Measurements from ENCODE around the gene FAM9A. TPM values are rescaled to one million over a fixed set of nuclear protein-coding genes. Genes with fewer than 3 reads are reported as not detected.
"Not testable (repeated sequence)": the region's sequence is repeated elsewhere in the genome, so short reads cannot be mapped to it uniquely, and the experiment has no call there.

Gene FAM9A
- total and polyA plus RNA-seq, 2 of the 13 experiments (the other 11 are each of a cell fraction or from before 2014, with no cell fraction given) = not detected

GRCh38 chrX:8798702-8799101 is 2.5 kb downstream of the FAM9A start:
- DNase-seq (ENCODE audit: low spot score); H2AFZ ChIP-seq (ENCODE audit: low read length); H3K9me3 ChIP-seq (ENCODE audit: low read length); CTCF ChIA-PET (ENCODE audit: low intra/inter-chr PET ratio, low total read pairs); H3K27me3 ChIP-seq (ENCODE audit: control insufficient read depth in 1 of 2, insufficient read depth in 2 of 2, low read length in 2 of 2); H3K4me1 ChIP-seq (ENCODE audit: insufficient read depth, low read length); H3K9ac ChIP-seq (ENCODE audit: insufficient read depth, low read depth, low read length); H3K36me3 ChIP-seq (replicated peaks in 1 of 2; ENCODE audit: control insufficient read depth in 1 of 2, insufficient read depth in 2 of 2, low read length in 2 of 2); H3K79me2 ChIP-seq (ENCODE audit: insufficient read depth, low read length); H4K20me1 ChIP-seq (ENCODE audit: insufficient read depth, low read length); in situ Hi-C loops (cut with HindIII; ENCODE audit: extremely low pct_ligation_motif_present, low pct_unique_long_range_greater_than_20kb); H3K27ac ChIP-seq (ENCODE audit: extremely low read length, insufficient read depth, low read length); ATAC-seq; FAIRE-seq; POLR2A ChIA-PET; H3K4me3 ChIP-seq (replicated peaks in 1 of 3; ENCODE audit: insufficient read depth in 1 of 3, low read depth in 2 of 3, low read length in 3 of 3); H3K4me2 ChIP-seq (ENCODE audit: low read depth, low read length); intact Hi-C loops (cut with micrococcal nuclease; ENCODE audit: unreplicated experiment); BruUV-seq (replicated peaks): not testable (repeated sequence)
- WGBS (ENCODE audit: low lambda C conversion rate) = no CpG with 5 or more reads among the region's 16 CpGs

- BruUV-seq (replicated peaks) = not testable (repeated sequence)
Observed at GRCh38 chrX:8787119-8787518, 14.1 kb downstream of the FAM9A start.

GRCh38 chrX:8784162-8784561 is 17.0 kb downstream of the FAM9A start:
- no peak overlapping the region for H3K4me3 ChIP-seq (replicated peaks in 1 of 3; ENCODE audit: insufficient read depth in 1 of 3, low read depth in 2 of 3, low read length in 3 of 3)
- ChIA-PET POLR2A (no interaction called here), CTCF (ENCODE audit: low intra/inter-chr PET ratio, low total read pairs) (no interaction called here)
- no peaks in the 10 kb centered on the region for H4K20me1 ChIP-seq (ENCODE audit: insufficient read depth, low read length)
- WGBS (ENCODE audit: low lambda C conversion rate) = 92% methylated on average over 10 of the region's 25 CpGs
- no TSS peak for BruUV-seq (replicated peaks)
- intact Hi-C loops (cut with micrococcal nuclease; ENCODE audit: unreplicated experiment) (no loop called here), in situ Hi-C loops (cut with HindIII; ENCODE audit: extremely low pct_ligation_motif_present, low pct_unique_long_range_greater_than_20kb) (no loop called here)
- no peaks in the 10 kb centered on the region for H3K9me3 ChIP-seq (ENCODE audit: low read length)
- no peaks in the 10 kb centered on the region for H3K36me3 ChIP-seq (replicated peaks in 1 of 2; ENCODE audit: control insufficient read depth in 1 of 2, insufficient read depth in 2 of 2, low read length in 2 of 2)
- FAIRE-seq (no peak), DNase-seq (ENCODE audit: low spot score) (no peak), ATAC-seq (no peak)
- H3K27ac ChIP-seq (ENCODE audit: extremely low read length, insufficient read depth, low read length) = no peak overlapping the region
- H3K4me1 ChIP-seq (ENCODE audit: insufficient read depth, low read length) = no peaks in the 10 kb centered on the region
- no peaks in the 10 kb centered on the region for H3K27me3 ChIP-seq (ENCODE audit: control insufficient read depth in 1 of 2, insufficient read depth in 2 of 2, low read length in 2 of 2)
- H3K4me2 ChIP-seq (ENCODE audit: low read depth, low read length) = no peak overlapping the region
- TF ChIP-seq ZSCAN30 (CRISPR knock-in tag; IDR thresholded peaks at IDR 0.05) (no peak), KDM5A (IDR thresholded peaks at IDR 0.05; ENCODE audit: borderline replicate concordance, low read length) (no peak), PATZ1 (CRISPR knock-in tag; IDR thresholded peaks at IDR 0.05) (no peak), FOXP1 (IDR thresholded peaks at IDR 0.05) (no peak), FOXP1 (CRISPR knock-in tag; IDR thresholded peaks at IDR 0.05) (no peak), ZNF562 (CRISPR knock-in tag; IDR thresholded peaks at IDR 0.05; ENCODE audit: borderline replicate concordance) (no peak), MIER2 (CRISPR knock-in tag; IDR thresholded peaks at IDR 0.05) (no peak), BATF2 (CRISPR knock-in tag; IDR thresholded peaks at IDR 0.05) (no peak)
- H3K79me2 ChIP-seq (ENCODE audit: insufficient read depth, low read length) = no peaks in the 10 kb centered on the region
- no peak overlapping the region for H3K9ac ChIP-seq (ENCODE audit: insufficient read depth, low read depth, low read length)
- H2AFZ ChIP-seq (ENCODE audit: low read length) = no peak overlapping the region

More at GRCh38 chrX:8787119-8787518, 14.1 kb downstream of the FAM9A start:
- CTCF ChIA-PET (ENCODE audit: low intra/inter-chr PET ratio, low total read pairs); H3K36me3 ChIP-seq (replicated peaks in 1 of 2; ENCODE audit: control insufficient read depth in 1 of 2, insufficient read depth in 2 of 2, low read length in 2 of 2); H3K79me2 ChIP-seq (ENCODE audit: insufficient read depth, low read length); H3K27ac ChIP-seq (ENCODE audit: extremely low read length, insufficient read depth, low read length); H3K9me3 ChIP-seq (ENCODE audit: low read length); FAIRE-seq; DNase-seq (ENCODE audit: low spot score); in situ Hi-C loops (cut with HindIII; ENCODE audit: extremely low pct_ligation_motif_present, low pct_unique_long_range_greater_than_20kb); H4K20me1 ChIP-seq (ENCODE audit: insufficient read depth, low read length); H3K4me2 ChIP-seq (ENCODE audit: low read depth, low read length); H3K9ac ChIP-seq (ENCODE audit: insufficient read depth, low read depth, low read length); POLR2A ChIA-PET; H3K4me3 ChIP-seq (replicated peaks in 1 of 3; ENCODE audit: insufficient read depth in 1 of 3, low read depth in 2 of 3, low read length in 3 of 3); intact Hi-C loops (cut with micrococcal nuclease; ENCODE audit: unreplicated experiment); H2AFZ ChIP-seq (ENCODE audit: low read length); H3K4me1 ChIP-seq (ENCODE audit: insufficient read depth, low read length); ATAC-seq; H3K27me3 ChIP-seq (ENCODE audit: control insufficient read depth in 1 of 2, insufficient read depth in 2 of 2, low read length in 2 of 2): not testable (repeated sequence)
- 12% methylated on average over 1 of the region's 1 CpG for WGBS (ENCODE audit: low lambda C conversion rate)

Data from HepG2 (cell line).